ENCODE results near the gene MEI1.
A peak's percentile ranks its signal among the peaks of the same experiment; 100 is the strongest.

MEI1 gene

DNA sequence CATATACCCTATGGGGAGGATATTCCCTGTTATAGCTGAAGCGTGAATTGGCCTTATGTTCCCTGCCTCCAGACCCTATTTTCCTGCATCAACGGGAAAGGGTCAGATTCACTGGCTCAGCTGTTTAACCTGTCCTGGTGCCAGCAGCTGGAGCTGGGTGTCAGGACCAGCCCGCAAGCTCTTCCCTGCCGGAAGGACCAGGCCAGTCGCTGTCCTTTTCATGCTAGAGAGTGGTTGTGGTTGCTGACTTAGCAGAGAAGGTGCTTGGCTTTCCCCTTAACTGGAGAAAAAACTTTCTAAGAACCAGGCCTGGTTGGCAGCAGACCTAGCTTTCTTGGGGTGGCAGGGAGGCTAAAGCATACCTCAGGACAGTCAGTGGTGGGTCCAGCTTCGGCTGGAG, 128.4 kb downstream of the MEI1 start:
- H3K27me3 ChIP-seq (ENCODE audit: control insufficient read depth, low read length) = no peaks in the 10 kb centered on the region
- H3K4me1 ChIP-seq (ENCODE audit: control insufficient read depth, low read length) = peaks cover 51% of the 10 kb centered on the region
- peaks cover 30% of the 10 kb centered on the region for H3K36me3 ChIP-seq (ENCODE audit: control insufficient read depth, low read length)
- no peak overlapping the region for H3K27ac ChIP-seq (ENCODE audit: low read depth, low read length)
- H3K4me3 ChIP-seq (ENCODE audit: low read length) = no peak overlapping the region
- H3K9me2 ChIP-seq (replicated peaks; ENCODE audit: control insufficient read depth, low read length) = no peaks in the 10 kb centered on the region
- H3K79me2 ChIP-seq (ENCODE audit: control insufficient read depth, low read length) = peaks cover 11% of the 10 kb centered on the region
- TF ChIP-seq EZH2phosphoT487 (IDR thresholded peaks at IDR 0.05; ENCODE audit: borderline replicate concordance, low read length) = no peak
- TF ChIP-seq, protein P1, sequence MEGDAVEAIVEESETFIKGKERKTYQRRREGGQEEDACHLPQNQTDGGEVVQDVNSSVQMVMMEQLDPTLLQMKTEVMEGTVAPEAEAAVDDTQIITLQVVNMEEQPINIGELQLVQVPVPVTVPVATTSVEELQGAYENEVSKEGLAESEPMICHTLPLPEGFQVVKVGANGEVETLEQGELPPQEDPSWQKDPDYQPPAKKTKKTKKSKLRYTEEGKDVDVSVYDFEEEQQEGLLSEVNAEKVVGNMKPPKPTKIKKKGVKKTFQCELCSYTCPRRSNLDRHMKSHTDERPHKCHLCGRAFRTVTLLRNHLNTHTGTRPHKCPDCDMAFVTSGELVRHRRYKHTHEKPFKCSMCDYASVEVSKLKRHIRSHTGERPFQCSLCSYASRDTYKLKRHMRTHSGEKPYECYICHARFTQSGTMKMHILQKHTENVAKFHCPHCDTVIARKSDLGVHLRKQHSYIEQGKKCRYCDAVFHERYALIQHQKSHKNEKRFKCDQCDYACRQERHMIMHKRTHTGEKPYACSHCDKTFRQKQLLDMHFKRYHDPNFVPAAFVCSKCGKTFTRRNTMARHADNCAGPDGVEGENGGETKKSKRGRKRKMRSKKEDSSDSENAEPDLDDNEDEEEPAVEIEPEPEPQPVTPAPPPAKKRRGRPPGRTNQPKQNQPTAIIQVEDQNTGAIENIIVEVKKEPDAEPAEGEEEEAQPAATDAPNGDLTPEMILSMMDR (IDR thresholded peaks at IDR 0.05; ENCODE audit: low read depth, low read length, poor library complexity, severe bottlenecking) = no peak
- no peak overlapping the region for H3K4me2 ChIP-seq (ENCODE audit: low read length)
- no peaks in the 10 kb centered on the region for H4K20me1 ChIP-seq (ENCODE audit: control insufficient read depth, insufficient read depth, low read depth, low read length)
- peaks cover 26% of the 10 kb centered on the region for H3F3A ChIP-seq (ENCODE audit: control insufficient read depth, insufficient read depth)
- H3K9me3 ChIP-seq (ENCODE audit: control insufficient read depth, insufficient read depth, low read length) = peaks cover 5% of the 10 kb centered on the region; the same call in 1 of the 2 replicates

DNA sequence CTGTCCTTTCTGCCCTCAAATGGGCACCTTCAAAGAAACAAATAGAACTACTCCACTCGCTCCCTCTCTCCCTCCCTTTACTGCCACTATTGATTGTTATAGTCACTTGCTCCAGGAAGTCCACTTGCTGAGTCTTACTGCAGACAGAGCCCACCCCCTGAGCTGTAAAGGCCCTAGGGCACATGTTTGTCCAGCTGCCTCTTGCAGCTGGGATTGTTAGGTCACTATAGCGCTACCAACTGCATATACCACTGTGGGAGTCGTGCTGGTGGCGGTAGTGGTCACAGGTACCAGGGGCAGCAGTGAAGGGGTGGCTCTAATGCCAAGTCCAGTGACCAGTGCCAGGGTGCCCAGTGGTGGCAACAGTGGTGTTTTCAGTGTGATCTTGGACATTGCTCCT, 129.2 kb downstream of the MEI1 start:
- H3K27me3 ChIP-seq (ENCODE audit: control insufficient read depth, low read length) = no peaks in the 10 kb centered on the region
- H3K4me3 ChIP-seq (ENCODE audit: low read length) = no peak overlapping the region
- peaks cover 32% of the 10 kb centered on the region for H3K36me3 ChIP-seq (ENCODE audit: control insufficient read depth, low read length)
- H3K9me2 ChIP-seq (replicated peaks; ENCODE audit: control insufficient read depth, low read length) = no peaks in the 10 kb centered on the region
- H3K4me1 ChIP-seq (ENCODE audit: control insufficient read depth, low read length) = peaks cover 46% of the 10 kb centered on the region
- peaks cover 26% of the 10 kb centered on the region for H3F3A ChIP-seq (ENCODE audit: control insufficient read depth, insufficient read depth)
- no peaks in the 10 kb centered on the region for H4K20me1 ChIP-seq (ENCODE audit: control insufficient read depth, insufficient read depth, low read depth, low read length)
- no peak overlapping the region for H3K4me2 ChIP-seq (ENCODE audit: low read length)
- peaks cover 5% of the 10 kb centered on the region; the same call in 1 of the 2 replicates for H3K9me3 ChIP-seq (ENCODE audit: control insufficient read depth, insufficient read depth, low read length)
- no peak for TF ChIP-seq EZH2phosphoT487 (IDR thresholded peaks at IDR 0.05; ENCODE audit: borderline replicate concordance, low read length)
- TF ChIP-seq, protein P1 (IDR thresholded peaks at IDR 0.05; ENCODE audit: low read depth, low read length, poor library complexity, severe bottlenecking) = no peak
- H3K27ac ChIP-seq (ENCODE audit: low read depth, low read length) = no peak overlapping the region
- H3K79me2 ChIP-seq (ENCODE audit: control insufficient read depth, low read length) = peaks cover 17% of the 10 kb centered on the region

DNA sequence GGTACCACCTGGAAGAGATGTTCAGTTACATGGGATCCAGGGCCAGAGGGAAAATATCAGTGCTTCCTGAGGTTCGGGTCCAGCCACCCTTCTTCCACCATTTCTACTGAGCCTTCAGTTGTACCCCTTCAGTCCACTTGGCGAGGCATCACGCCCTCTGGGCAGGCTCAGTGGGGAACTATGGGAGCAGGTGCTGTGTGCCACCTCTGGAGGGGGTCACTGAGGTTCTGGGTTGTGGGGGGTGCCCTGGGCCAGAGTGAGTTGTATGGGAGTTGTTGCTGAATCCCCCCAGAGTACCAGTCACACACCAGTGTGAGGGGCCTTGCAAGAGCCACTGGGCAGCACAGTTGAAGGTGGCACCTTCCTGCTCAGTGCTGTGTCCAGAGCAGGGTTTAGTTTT, 130.9 kb downstream of the MEI1 start:
- H3K9me3 ChIP-seq (ENCODE audit: control insufficient read depth, insufficient read depth, low read length) = peaks cover 5% of the 10 kb centered on the region; the same call in 1 of the 2 replicates
- H3K27me3 ChIP-seq (ENCODE audit: control insufficient read depth, low read length) = no peaks in the 10 kb centered on the region
- H4K20me1 ChIP-seq (ENCODE audit: control insufficient read depth, insufficient read depth, low read depth, low read length) = no peaks in the 10 kb centered on the region
- H3K4me2 ChIP-seq (ENCODE audit: low read length) = no peak overlapping the region
- peaks cover 40% of the 10 kb centered on the region for H3K36me3 ChIP-seq (ENCODE audit: control insufficient read depth, low read length)
- no peaks in the 10 kb centered on the region for H3K9me2 ChIP-seq (replicated peaks; ENCODE audit: control insufficient read depth, low read length)
- H3K27ac ChIP-seq (ENCODE audit: low read depth, low read length) = peak overlapping the region; percentile 23; the same call in 1 of the 2 replicates
- peaks cover 26% of the 10 kb centered on the region for H3F3A ChIP-seq (ENCODE audit: control insufficient read depth, insufficient read depth)
- no peak overlapping the region for H3K4me3 ChIP-seq (ENCODE audit: low read length)
- H3K4me1 ChIP-seq (ENCODE audit: control insufficient read depth, low read length) = peaks cover 41% of the 10 kb centered on the region
- no peak for TF ChIP-seq EZH2phosphoT487 (IDR thresholded peaks at IDR 0.05; ENCODE audit: borderline replicate concordance, low read length)
- TF ChIP-seq, protein P1 (IDR thresholded peaks at IDR 0.05; ENCODE audit: low read depth, low read length, poor library complexity, severe bottlenecking) = peak; percentile 35
- H3K79me2 ChIP-seq (ENCODE audit: control insufficient read depth, low read length) = peaks cover 34% of the 10 kb centered on the region

Data from DOHH2 (cell line).